SK-N-SH treated with all-trans-retinoic acid at 6 μM for 48 hours (cell line): Measurements from ENCODE around the gene ZNF280C.

Experiments used
- ARNTL ChIP-seq: fragments of 450-650 bp; formaldehyde crosslinking; IDR thresholded peaks from 2 replicates; pipeline ENCODE4 v1.5.0; 2020; ENCODE audit warnings: low read depth, mild to moderate bottlenecking, moderate library complexity, borderline replicate concordance
- CSDC2 ChIP-seq: fragments of 250-450 bp; sonication (Bioruptor Pico); IDR thresholded peaks from 2 replicates; pipeline ENCODE4 v1.5.0; 2020; ENCODE audit warnings: mild to moderate bottlenecking, moderate library complexity
- PPARA ChIP-seq: fragments of 250-450 bp; sonication (Bioruptor Pico); IDR thresholded peaks from 2 replicates; pipeline ENCODE4 v1.5.0; 2020; ENCODE audit warnings: mild to moderate bottlenecking, borderline replicate concordance
- RARB ChIP-seq: fragments of 250-450 bp; sonication (Bioruptor Pico); IDR thresholded peaks from 2 replicates; pipeline ENCODE4 v1.8.0; 2021; ENCODE audit warnings: mild to moderate bottlenecking, moderate library complexity
- SNAI2 ChIP-seq: fragments of 250-450 bp; sonication (Bioruptor Pico); IDR thresholded peaks from 2 replicates; pipeline ENCODE4 v1.5.0; 2020; ENCODE audit warnings: mild to moderate bottlenecking, moderate library complexity
- TOX ChIP-seq: fragments of 250-450 bp; sonication (Bioruptor Pico); IDR thresholded peaks from 2 replicates; pipeline ENCODE4 v1.8.0; 2021; ENCODE audit warnings: mild to moderate bottlenecking, moderate library complexity, borderline replicate concordance
- ZFP3 ChIP-seq: fragments of 250-450 bp; sonication (Bioruptor Pico); IDR thresholded peaks from 2 replicates; pipeline ENCODE4 v1.5.0; 2020; ENCODE audit warnings: mild to moderate bottlenecking, moderate library complexity
- ZNF70 ChIP-seq: fragments of 450-650 bp; formaldehyde crosslinking; IDR thresholded peaks from 2 replicates; pipeline ENCODE4 v1.5.0; 2020; ENCODE audit warnings: mild to moderate bottlenecking, moderate library complexity
- TF ChIP-seq, protein P1 (sequence below): fragments of 250-450 bp; sonication (Bioruptor Pico); IDR thresholded peaks from 2 replicates; pipeline ENCODE4 v1.8.0; 2020; ENCODE audit warnings: mild to moderate bottlenecking, moderate library complexity, borderline replicate concordance
- TF ChIP-seq, protein P2 (sequence below): fragments of 250-450 bp; sonication (Bioruptor Pico); IDR thresholded peaks from 2 replicates; pipeline ENCODE4 v1.5.1; 2020; ENCODE audit warnings: low read depth, mild to moderate bottlenecking, moderate library complexity
- TF ChIP-seq, protein P3 (sequence below): fragments of 250-450 bp; sonication (Bioruptor Pico); IDR thresholded peaks from 2 replicates; pipeline ENCODE4 v1.5.0; 2020; ENCODE audit warnings: mild to moderate bottlenecking, moderate library complexity

DNA sequence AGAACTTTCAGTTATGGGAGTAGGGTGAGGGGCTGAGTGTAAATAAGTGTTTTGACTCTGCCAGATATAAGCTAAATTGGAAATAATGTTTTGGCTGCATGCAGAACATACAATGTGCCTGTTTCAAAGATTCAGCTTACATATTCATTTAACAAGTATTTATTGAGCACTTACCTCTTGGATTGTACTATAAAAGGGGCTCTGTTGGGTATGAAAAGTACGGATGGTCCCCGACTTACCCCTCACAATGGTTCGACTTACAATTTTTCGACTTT, 102.3 kb downstream of the ZNF280C start:
- no peak for TF ChIP-seq ZFP3
- TF ChIP-seq, protein P1, sequence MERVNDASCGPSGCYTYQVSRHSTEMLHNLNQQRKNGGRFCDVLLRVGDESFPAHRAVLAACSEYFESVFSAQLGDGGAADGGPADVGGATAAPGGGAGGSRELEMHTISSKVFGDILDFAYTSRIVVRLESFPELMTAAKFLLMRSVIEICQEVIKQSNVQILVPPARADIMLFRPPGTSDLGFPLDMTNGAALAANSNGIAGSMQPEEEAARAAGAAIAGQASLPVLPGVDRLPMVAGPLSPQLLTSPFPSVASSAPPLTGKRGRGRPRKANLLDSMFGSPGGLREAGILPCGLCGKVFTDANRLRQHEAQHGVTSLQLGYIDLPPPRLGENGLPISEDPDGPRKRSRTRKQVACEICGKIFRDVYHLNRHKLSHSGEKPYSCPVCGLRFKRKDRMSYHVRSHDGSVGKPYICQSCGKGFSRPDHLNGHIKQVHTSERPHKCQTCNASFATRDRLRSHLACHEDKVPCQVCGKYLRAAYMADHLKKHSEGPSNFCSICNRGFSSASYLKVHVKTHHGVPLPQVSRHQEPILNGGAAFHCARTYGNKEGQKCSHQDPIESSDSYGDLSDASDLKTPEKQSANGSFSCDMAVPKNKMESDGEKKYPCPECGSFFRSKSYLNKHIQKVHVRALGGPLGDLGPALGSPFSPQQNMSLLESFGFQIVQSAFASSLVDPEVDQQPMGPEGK (CRISPR knock-in tag): no peak
- TF ChIP-seq ARNTL (CRISPR knock-in tag): no peak
- TF ChIP-seq, protein P2, sequence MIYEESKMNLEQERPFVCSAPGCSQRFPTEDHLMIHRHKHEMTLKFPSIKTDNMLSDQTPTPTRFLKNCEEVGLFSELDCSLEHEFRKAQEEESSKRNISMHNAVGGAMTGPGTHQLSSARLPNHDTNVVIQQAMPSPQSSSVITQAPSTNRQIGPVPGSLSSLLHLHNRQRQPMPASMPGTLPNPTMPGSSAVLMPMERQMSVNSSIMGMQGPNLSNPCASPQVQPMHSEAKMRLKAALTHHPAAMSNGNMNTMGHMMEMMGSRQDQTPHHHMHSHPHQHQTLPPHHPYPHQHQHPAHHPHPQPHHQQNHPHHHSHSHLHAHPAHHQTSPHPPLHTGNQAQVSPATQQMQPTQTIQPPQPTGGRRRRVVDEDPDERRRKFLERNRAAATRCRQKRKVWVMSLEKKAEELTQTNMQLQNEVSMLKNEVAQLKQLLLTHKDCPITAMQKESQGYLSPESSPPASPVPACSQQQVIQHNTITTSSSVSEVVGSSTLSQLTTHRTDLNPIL (CRISPR knock-in tag): no peak
- no peak for TF ChIP-seq TOX
- no peak for TF ChIP-seq CSDC2 (CRISPR knock-in tag)
- TF ChIP-seq PPARA (CRISPR knock-in tag): no peak
- no peak for TF ChIP-seq ZNF70
- no peak for TF ChIP-seq RARB (CRISPR knock-in tag)
- TF ChIP-seq, protein P3, sequence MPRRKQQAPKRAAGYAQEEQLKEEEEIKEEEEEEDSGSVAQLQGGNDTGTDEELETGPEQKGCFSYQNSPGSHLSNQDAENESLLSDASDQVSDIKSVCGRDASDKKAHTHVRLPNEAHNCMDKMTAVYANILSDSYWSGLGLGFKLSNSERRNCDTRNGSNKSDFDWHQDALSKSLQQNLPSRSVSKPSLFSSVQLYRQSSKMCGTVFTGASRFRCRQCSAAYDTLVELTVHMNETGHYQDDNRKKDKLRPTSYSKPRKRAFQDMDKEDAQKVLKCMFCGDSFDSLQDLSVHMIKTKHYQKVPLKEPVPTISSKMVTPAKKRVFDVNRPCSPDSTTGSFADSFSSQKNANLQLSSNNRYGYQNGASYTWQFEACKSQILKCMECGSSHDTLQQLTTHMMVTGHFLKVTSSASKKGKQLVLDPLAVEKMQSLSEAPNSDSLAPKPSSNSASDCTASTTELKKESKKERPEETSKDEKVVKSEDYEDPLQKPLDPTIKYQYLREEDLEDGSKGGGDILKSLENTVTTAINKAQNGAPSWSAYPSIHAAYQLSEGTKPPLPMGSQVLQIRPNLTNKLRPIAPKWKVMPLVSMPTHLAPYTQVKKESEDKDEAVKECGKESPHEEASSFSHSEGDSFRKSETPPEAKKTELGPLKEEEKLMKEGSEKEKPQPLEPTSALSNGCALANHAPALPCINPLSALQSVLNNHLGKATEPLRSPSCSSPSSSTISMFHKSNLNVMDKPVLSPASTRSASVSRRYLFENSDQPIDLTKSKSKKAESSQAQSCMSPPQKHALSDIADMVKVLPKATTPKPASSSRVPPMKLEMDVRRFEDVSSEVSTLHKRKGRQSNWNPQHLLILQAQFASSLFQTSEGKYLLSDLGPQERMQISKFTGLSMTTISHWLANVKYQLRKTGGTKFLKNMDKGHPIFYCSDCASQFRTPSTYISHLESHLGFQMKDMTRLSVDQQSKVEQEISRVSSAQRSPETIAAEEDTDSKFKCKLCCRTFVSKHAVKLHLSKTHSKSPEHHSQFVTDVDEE: no peak
- TF ChIP-seq SNAI2 (CRISPR knock-in tag): no peak
